Right lobe of liver (tissue), 6 donors: Measurements from ENCODE around the gene DGKI. TPM values are rescaled to one million over a fixed set of nuclear protein-coding genes. Genes with fewer than 3 reads are reported as not detected.
A peak's percentile ranks its signal among the peaks of the same experiment; 100 is the strongest.

Source experiments
- ATAC-seq, 4 donors: fragments of 200-7000 bp; cut with Tn5 transposase; one replicate each; pipeline ENCODE4 v1.9.1; 2020; ENCODE audit warnings: mild to moderate bottlenecking in 4 of 4, moderate library complexity in 4 of 4
- DNase-seq, 3 donors: peaks; one replicate each; pipeline ENCODE4 v3.0.0-alpha.2; 2020
- H3K27ac ChIP-seq, 3 donors: fragments of 200-600 bp; one replicate each; pipeline ENCODE4 v1.8.0; 2022
- H3K27me3 ChIP-seq, 2 donors: fragments of 200-600 bp; one replicate each; pipeline ENCODE4 v1.8.0; 2022
- H3K36me3 ChIP-seq, 4 donors: fragments of 200-600 bp; sonication (generic) in 1 of 4; one replicate each; pipeline versions ENCODE4 v1.5.1 to v1.8.0; 2017 to 2022; ENCODE audit warnings: control low read depth in 1 of 4
- H3K4me1 ChIP-seq, 4 donors: fragments of 200-600 bp; sonication (generic) in 1 of 4; one replicate each; pipeline versions ENCODE4 v1.5.1 to v1.8.0; 2017 to 2022; ENCODE audit warnings: control low read depth in 1 of 4
- H3K4me3 ChIP-seq, 3 donors: fragments of 200-600 bp; one replicate each; pipeline ENCODE4 v1.8.0; 2022
- H3K9me3 ChIP-seq, 4 donors: fragments of 200-600 bp; sonication (generic) in 1 of 4; one replicate each; pipeline versions ENCODE4 v1.5.1 to v1.8.0; 2017 to 2022; ENCODE audit warnings: control low read depth in 1 of 4
- CTCF ChIP-seq, 4 donors: fragments of 200-600 bp in 3 of 4; fragments of 450-650 bp in 1 of 4; IDR thresholded peaks; one replicate each; pipeline versions ENCODE4 v1.5.1 to v1.8.0; 2016 to 2022; ENCODE audit warnings: antibody characterized with exemption in 4 of 4, mild to moderate bottlenecking in 2 of 4
- POLR2A ChIP-seq: fragments of 450-650 bp; IDR thresholded peaks from one replicate; pipeline ENCODE4 v1.6.1; 2017; ENCODE audit warnings: antibody characterized with exemption, mild to moderate bottlenecking
- WGBS: methylation state at CpG from one replicate; pipeline ENCODE4 v1.1.6; 2018; ENCODE audit warnings: low coverage, low lambda C conversion rate; ENCODE audit not compliant: insufficient coverage; ENCODE audit errors: missing lambda C conversion rate; 5-methylcytosine and 5-hydroxymethylcytosine counted together
- intact Hi-C, 2 donors: fragments of 100-400 bp; cut with DNase I; formaldehyde crosslinking; loops; one replicate each; pipeline versions ENCODE4 v1.11.2 to v1.14.1; 2022
- total RNA-seq, 6 experiments: library from RNA; depleted of rRNA in 2 of 6; stranded (reverse); fragments of >200 nt in 2 of 6; fragmentation: NEBNext Ultra II Directional in 3 of 6; extraction: Animal tissue kit (Norgen Biotek cat#: 25700) in 3 of 6; gene quantifications; one replicate each; pipeline versions ENCODE4 v1.1.0 to v1.2.4, GENCODE V29; 2016 to 2023
- donor health status: DM: no; HTN: yes; CAD: no.
- donor health status: DM: no; HTN: no; CAD: no.
- donor health status: DM: no; HTN: no; CAD: no.
- donor health status: DM: no; HTN: yes; CAD: no.
- donor health status: DM: no; HTN: yes; CAD: no.

The DGKI gene
- total RNA-seq, 6 experiments from 2014 or later, result 0.05 to 0.35 (median 0.06) TPM; not detected in 1

GRCh38 chr7:137885678-137886077, 38.9 kb upstream of the DGKI start:
- ATAC-seq (no peak), DNase-seq (no peak)
- H3K9me3 ChIP-seq, result no peaks in the 10 kb centered on the region
- TF ChIP-seq POLR2A, result no peak
- TF ChIP-seq CTCF (IDR thresholded peaks at IDR 0.05), result no peak
- H3K4me1 ChIP-seq, result no peaks in the 10 kb centered on the region
- intact Hi-C loops, result no loop called here
- H3K27me3 ChIP-seq, result no peaks in the 10 kb centered on the region
- H3K27ac ChIP-seq, result no peak overlapping the region
- 92% methylated on average over 4 of the region's 5 CpGs for WGBS
- peaks cover 7 to 59% (median 35%) of the 10 kb centered on the region in 4 donors for H3K36me3 ChIP-seq
- H3K4me3 ChIP-seq, result no peak overlapping the region

- no peak overlapping the region for H3K27ac ChIP-seq
- ATAC-seq (no peak), DNase-seq (no peak)
- H3K4me1 ChIP-seq, result no peaks in the 10 kb centered on the region
- no peaks in the 10 kb centered on the region for H3K27me3 ChIP-seq
- intact Hi-C loops, result no loop called here
- H3K9me3 ChIP-seq, result no peaks in the 10 kb centered on the region
- H3K4me3 ChIP-seq, result no peak overlapping the region
- TF ChIP-seq POLR2A, result no peak
- no peak for TF ChIP-seq CTCF (IDR thresholded peaks at IDR 0.05)
- H3K36me3 ChIP-seq, result peaks cover 7 to 72% (median 46%) of the 10 kb centered on the region in 4 donors
These were observed 36.0 kb upstream of the DGKI start for GRCh38 chr7:137882806-137883205.

- peak in 1 of 4 donors; percentile 59 for ATAC-seq
- Histone ChIP-seq H3K4me3 (no peak overlapping the region), H3K27me3 (no peaks in the 10 kb centered on the region), H3K36me3 (peaks cover 7 to 76% (median 46%) of the 10 kb centered on the region in 4 donors), H3K9me3 (no peaks in the 10 kb centered on the region), H3K27ac (no peak overlapping the region), H3K4me1 (no peaks in the 10 kb centered on the region)
- intact Hi-C loops, result no loop called here
- 91% methylated on average over 5 of the region's 5 CpGs for whole genome bisulfite sequencing
- no peak for DNase-seq
- TF ChIP-seq POLR2A, result no peak
- TF ChIP-seq CTCF (IDR thresholded peaks at IDR 0.05), result no peak
These were observed 35.5 kb upstream of the DGKI start for GRCh38 chr7:137882261-137882668.

- TF ChIP-seq CTCF (IDR thresholded peaks at IDR 0.05) (no peak), POLR2A (no peak)
- no peaks in the 10 kb centered on the region for H3K27me3 ChIP-seq
- intact Hi-C loops, result no loop called here
- no peaks in the 10 kb centered on the region for H3K9me3 ChIP-seq
- no peak overlapping the region for H3K27ac ChIP-seq
- ATAC-seq (no peak), DNase-seq (no peak)
- H3K36me3 ChIP-seq, result peaks cover 7 to 80% (median 46%) of the 10 kb centered on the region in 4 donors
- 96% methylated on average over 5 of the region's 8 CpGs for WGBS
- H3K4me3 ChIP-seq, result no peak overlapping the region
- no peaks in the 10 kb centered on the region for H3K4me1 ChIP-seq
These were observed 35.0 kb upstream of the DGKI start for GRCh38 chr7:137881607-137882260.
